Stimulated activated CD8-positive, alpha-beta memory T cell treated with anti-CD3 and anti-CD28 coated beads, Interleukin-4, amount 100 ng/mL, for 1 hour (primary cell): ENCODE results near the gene GABBR2.
"Not testable (repeated sequence)": the region's sequence is repeated elsewhere in the genome, so short reads cannot be mapped to it uniquely, and the experiment has no call there.

ENCODE experiments used
- DNase-seq, 2 donors: peaks; one replicate each; pipeline ENCODE4 v3.0.0-alpha.2; 2020; ENCODE audit warnings: low read depth in 2 of 2, low spot score in 1 of 2

The GABBR2 gene

GRCh38 chr9:98516897-98517503, 191.7 kb downstream of the GABBR2 start:
- DNase-seq = no peak

GRCh38 chr9:98516205-98516896, 192.4 kb downstream of the GABBR2 start:
- no peak for DNase-seq

GRCh38 chr9:98515506-98516204, 193.1 kb downstream of the GABBR2 start:
- DNase-seq = no peak

DNA sequence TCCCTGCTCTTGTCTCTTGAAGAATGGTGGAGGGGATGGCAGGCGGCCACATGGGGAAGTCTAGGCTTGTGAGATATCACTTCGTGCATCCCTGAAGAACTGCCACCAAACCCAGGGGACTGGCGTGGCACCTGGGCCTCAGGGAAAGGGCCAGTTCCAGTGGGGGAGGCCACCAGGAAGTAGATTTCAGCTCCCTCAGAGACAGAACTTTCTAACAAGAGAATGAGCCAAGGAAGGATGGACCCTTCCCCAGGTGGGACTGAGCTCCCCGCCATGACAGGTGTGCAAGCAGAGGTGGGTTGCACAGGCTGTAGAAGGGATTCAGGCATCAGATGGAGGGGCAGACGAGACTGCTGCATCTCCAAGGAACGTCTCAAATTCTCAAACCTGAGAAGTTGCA, 193.9 kb downstream of the GABBR2 start:
- DNase-seq = no peak

DNA sequence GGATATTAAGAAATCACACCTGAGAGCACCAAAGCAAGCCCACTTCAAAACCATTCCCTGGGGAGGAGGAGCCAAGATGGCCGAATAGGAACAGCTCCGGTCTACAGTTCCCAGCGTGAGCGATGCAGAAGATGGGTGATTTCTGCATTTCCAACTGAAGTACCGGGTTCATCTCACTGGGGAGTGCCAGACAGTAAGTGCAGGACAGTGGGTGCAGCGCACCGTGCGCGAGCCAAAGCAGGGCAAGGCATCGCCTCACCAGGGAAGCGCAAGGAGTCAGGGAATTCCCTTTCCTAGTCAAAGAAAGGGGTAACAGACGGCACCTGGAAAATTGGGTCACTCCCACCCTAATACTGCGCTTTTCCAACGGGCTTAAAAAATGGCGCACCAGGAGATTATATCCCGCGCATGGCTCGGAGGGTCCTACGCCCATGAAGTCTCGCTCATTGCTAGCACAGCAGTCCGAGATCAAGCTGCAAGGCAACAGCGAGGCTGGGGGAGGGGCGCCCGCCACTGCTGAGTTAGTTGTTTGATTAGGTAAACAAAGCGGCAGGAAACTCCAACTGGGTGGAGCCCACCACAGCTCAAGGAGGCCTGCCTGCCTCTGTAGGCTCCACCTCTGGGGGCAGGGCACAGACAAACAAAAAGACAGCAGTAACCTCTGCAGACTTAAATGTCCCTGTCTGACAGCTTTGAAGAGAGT, 200.4 kb downstream of the GABBR2 start:
- not testable (repeated sequence) for DNase-seq

GRCh38 chr9:98506422-98507054, 202.2 kb downstream of the GABBR2 start:
- no peak for DNase-seq

DNA sequence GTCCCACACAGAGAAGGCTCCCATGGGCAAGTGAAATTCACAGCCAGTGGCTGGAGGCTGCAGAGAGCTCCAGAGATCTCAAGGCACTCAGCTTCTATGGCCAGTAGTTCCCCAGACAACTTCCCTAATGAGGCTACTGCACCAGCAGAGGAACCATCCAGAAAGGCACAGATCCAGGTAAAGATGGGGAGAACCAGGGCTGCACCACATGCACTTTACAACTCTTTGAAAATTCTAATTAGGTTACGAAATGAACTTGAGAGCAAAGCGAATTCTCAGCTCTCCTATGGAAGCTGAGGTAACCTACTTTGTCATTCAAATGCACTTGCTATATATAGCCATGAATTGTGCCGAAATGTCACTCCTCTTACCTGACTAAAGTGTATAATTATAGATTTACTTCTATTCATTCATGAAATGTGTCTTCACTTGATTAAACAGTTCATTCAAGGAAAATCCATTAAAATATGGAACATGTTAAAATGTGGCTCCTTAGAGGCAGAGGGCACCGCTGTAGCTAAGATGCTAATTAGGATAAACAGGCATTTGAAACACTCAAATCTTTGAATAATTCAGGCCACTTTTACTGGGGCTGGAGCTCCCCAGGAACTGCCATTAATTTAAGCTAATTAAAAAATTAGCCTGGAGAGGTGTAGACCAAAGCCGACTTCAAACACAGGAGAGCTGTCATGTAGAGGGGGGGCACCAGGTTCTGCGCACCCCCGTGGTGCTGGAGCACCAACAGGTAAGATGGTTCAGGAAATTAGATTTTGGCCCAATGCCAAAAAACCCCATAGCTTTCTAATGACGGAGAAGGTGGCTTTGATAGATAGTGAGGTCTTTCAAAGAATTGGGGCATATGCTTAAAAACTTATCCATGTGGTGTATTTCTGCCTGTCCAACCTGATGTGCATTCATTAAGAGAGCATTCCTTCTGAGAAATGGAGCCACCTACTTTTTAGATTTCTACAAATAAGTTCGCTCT, 204.1 kb downstream of the GABBR2 start:
- no peak for DNase-seq

DNA sequence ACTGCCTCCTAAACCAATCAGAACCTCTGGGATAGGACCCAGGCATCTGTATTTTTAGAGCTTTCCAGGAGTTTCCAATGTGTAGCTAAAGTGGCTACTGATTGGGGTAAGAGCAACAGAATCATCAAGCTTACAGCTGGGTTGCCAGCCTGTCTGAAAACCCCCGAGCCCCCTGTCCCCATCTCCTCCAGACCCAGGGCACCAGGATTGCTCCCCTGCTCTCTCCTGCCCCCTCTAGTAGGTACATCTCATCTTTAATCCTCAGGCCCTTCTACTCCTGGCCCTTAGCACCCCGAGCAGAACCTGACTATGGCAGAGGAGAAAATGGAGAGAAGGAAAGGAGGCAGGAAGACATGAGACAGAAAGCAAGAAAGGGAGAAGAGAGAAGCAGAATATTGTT, 204.9 kb downstream of the GABBR2 start:
- DNase-seq = no peak

- no peak for DNase-seq
Measured at GRCh38 chr9:98502976-98503325, 205.8 kb downstream of the GABBR2 start.

DNA sequence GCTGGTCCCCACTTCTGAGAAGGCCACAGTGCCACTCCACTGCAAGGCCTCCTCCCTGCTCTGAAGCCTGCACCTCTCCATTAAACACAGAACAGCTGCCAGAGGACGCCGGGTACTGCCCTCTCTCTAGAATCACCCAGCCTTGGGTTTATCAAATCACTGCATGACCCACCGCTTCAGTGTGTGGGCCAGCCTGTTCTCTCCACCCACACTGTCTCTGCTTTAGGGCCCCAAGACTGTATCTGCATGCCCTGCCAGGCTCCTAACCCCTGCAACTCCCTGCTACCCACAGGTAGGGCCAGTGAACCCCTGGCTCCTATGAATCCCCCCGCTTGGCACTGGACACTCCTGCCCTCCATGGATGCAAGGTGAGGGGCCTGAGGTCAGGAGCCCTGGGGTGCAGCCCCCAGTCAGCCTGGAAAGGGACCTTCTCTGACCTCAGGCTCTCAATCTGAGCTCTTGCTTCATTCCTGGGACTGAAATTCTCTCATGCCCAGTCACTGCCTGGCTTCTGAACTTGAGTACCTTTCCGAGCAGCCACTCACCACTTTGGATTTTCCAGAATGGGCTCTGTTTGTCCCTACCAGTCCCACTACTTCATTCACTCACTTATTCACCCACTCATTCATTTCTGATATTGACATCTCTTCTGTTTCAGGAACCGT, 206.3 kb downstream of the GABBR2 start:
- DNase-seq = no peak

GRCh38 chr9:98501819-98502218, 206.9 kb downstream of the GABBR2 start:
- no peak for DNase-seq

DNA sequence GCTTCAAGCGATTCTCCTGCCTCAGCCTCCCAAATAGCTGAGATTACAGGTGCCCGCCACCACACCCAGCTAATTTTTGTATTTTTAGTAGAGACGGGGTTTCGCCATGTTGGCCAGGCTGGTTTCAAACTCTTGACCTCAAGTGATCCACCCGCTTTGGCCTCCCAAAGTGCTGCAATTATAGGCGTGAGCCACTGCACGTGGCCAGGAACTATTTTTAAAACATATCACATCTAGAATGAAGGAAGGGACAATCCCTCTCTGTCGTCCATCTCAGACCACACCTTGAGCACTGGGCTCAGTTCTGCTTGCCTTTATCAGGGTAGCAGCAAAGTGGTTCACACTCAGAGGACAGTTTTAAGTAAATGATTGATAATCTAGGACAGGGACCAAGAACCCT, 207.5 kb downstream of the GABBR2 start:
- not testable (repeated sequence) for DNase-seq

- DNase-seq = no peak
Measured at GRCh38 chr9:98500337-98500919, 208.3 kb downstream of the GABBR2 start.

DNA sequence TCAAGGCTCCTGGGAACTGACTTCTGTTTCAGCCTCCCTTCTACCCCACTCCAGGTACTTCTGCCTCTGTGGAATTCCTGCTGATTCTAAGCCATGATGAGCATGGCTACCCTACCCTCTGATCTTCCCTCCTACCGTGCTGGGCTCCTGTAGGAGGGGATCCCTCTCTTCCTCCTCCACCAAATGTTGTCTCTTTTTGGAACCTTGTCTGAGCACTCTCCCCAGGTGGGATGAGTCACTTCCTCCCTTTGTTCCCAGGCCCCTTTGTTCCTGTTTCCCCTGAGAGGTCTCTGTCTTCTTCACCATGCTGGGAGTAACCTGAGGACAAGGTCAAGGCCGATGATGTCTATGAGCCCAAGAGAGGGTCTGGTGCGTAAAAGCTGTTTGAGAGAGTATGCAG, 213.2 kb downstream of the GABBR2 start:
- DNase-seq = no peak

DNA sequence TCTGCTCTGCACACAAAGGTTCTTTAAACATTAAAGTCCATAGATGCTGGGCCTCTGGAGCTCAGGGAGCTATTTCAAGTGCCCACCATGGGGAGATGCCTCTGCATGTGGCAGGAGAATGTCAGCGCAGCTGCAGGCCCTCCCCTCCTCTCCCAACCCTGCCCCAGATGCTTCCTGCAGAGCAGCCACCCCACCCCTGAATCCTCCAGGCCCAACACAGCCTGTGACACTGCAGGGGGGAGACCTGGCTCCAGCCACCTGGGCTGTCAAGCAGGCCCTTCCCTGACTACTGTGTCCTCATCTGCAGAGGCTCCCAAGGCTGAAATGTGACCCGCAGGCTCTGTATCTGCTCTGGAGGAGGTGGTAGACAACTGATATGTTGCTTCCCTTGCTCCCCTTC, 213.9 kb downstream of the GABBR2 start:
- DNase-seq = no peak

GRCh38 chr9:98491828-98492227, 216.9 kb downstream of the GABBR2 start:
- DNase-seq = no peak

- DNase-seq = no peak
Measured at GRCh38 chr9:98491231-98491651, 217.5 kb downstream of the GABBR2 start.

GRCh38 chr9:98488571-98489312, 220.0 kb downstream of the GABBR2 start:
- DNase-seq = no peak

- DNase-seq = no peak
Measured at GRCh38 chr9:98485706-98486105, 223.0 kb downstream of the GABBR2 start.
